WTC11 (cell line): ENCODE results near the gene MACROD2. TPM values are rescaled to one million over a fixed set of nuclear protein-coding genes. Genes with fewer than 3 reads are reported as not detected.
"Not testable (repeated sequence)": the region's sequence is repeated elsewhere in the genome, so short reads cannot be mapped to it uniquely, and the experiment has no call there.

Source experiments
- ATAC-seq: fragments of 200-7000 bp; cut with Tn5 transposase; 2 replicates; pipeline ENCODE4 v1.10.0; 2021; ENCODE audit warnings: mild to moderate bottlenecking, moderate library complexity
- CTCF ChIA-PET: fragments of 300-600 bp; sonication (Branson Sonifier 250); formaldehyde crosslinking; loops from one replicate; lab custom pipeline; 2021; ENCODE audit warnings: antibody characterized with exemption; lab: Charles Lee
- POLR2A ChIA-PET: fragments of 350-600 bp; sonication (Branson Sonifier 250); formaldehyde crosslinking; loops from one replicate; lab custom pipeline; 2021; ENCODE audit warnings: antibody characterized with exemption; lab: Charles Lee
- DNase-seq: peaks from one replicate; pipeline ENCODE4 v3.0.0; 2021; ENCODE audit warnings: low spot score
- H3K27ac Mint-ChIP-seq: 2 replicates; pipeline ENCODE4 v1.8.0; 2021; ENCODE audit warnings: mixed read lengths
- H3K27me3 Mint-ChIP-seq: 2 replicates; pipeline ENCODE4 v1.8.0; 2021; ENCODE audit warnings: low read depth, mild to moderate bottlenecking, moderate library complexity, mixed read lengths
- H3K36me3 Mint-ChIP-seq: 2 replicates; pipeline ENCODE4 v1.8.0; 2021; ENCODE audit warnings: mixed read lengths
- H3K4me1 Mint-ChIP-seq: 2 replicates; pipeline ENCODE4 v1.8.0; 2022; ENCODE audit warnings: mixed read lengths
- H3K4me3 Mint-ChIP-seq: 2 replicates; pipeline ENCODE4 v1.8.0; 2021; ENCODE audit warnings: mild to moderate bottlenecking, moderate library complexity, mixed read lengths
- H3K9me3 Mint-ChIP-seq: 2 replicates; pipeline ENCODE4 v1.8.0; 2021; ENCODE audit warnings: mixed read lengths
- ARID4B ChIP-seq: sonication (generic); formaldehyde crosslinking; IDR thresholded peaks from 2 replicates; pipeline ENCODE4 v1.8.0; 2023; ENCODE audit warnings: missing genetic modification reagents, mild to moderate bottlenecking, borderline replicate concordance
- CDX4 ChIP-seq: fragments of 250-450 bp; sonication (Bioruptor Pico); IDR thresholded peaks from 2 replicates; pipeline ENCODE4 v1.9.0; 2021; ENCODE audit warnings: moderate library complexity, mild to moderate bottlenecking, inconsistent platforms, borderline replicate concordance
- ERG ChIP-seq: fragments of 250-450 bp; sonication (Bioruptor Pico); IDR thresholded peaks from 2 replicates; pipeline ENCODE4 v1.8.0; 2021; ENCODE audit warnings: mild to moderate bottlenecking
- ETV6 ChIP-seq: sonication (generic); formaldehyde crosslinking; IDR thresholded peaks from 2 replicates; pipeline ENCODE4 v1.8.1; 2022; ENCODE audit warnings: mild to moderate bottlenecking, missing genetic modification reagents
- FOXJ3 ChIP-seq: sonication (generic); formaldehyde crosslinking; IDR thresholded peaks from 2 replicates; pipeline ENCODE4 v1.9.0; 2021; ENCODE audit warnings: missing genetic modification reagents, mild to moderate bottlenecking, borderline replicate concordance
- GABPB1 ChIP-seq: sonication (generic); formaldehyde crosslinking; IDR thresholded peaks from 2 replicates; pipeline ENCODE4 v1.8.1; 2023; ENCODE audit warnings: mild to moderate bottlenecking, missing genetic modification reagents
- KAT7 ChIP-seq: sonication (generic); formaldehyde crosslinking; IDR thresholded peaks from 2 replicates; pipeline ENCODE4 v1.8.1; 2023; ENCODE audit warnings: missing genetic modification reagents, mild to moderate bottlenecking, borderline replicate concordance
- NFYB ChIP-seq: sonication (generic); formaldehyde crosslinking; conservative IDR thresholded peaks from 2 replicates; pipeline ENCODE4 v1.8.0; 2022; ENCODE audit warnings: low read depth, missing genetic modification reagents
- NR2C2 ChIP-seq: sonication (generic); formaldehyde crosslinking; IDR thresholded peaks from 2 replicates; pipeline ENCODE4 v1.8.0; 2022; ENCODE audit warnings: mild to moderate bottlenecking, missing genetic modification reagents
- SP1 ChIP-seq: sonication (generic); formaldehyde crosslinking; conservative IDR thresholded peaks from 2 replicates; pipeline ENCODE4 v1.8.1; 2022; ENCODE audit warnings: missing genetic modification reagents
- TCF7 ChIP-seq: sonication (generic); formaldehyde crosslinking; IDR thresholded peaks from 2 replicates; pipeline ENCODE4 v1.8.0; 2022; ENCODE audit warnings: mild to moderate bottlenecking, low read depth, missing genetic modification reagents, moderate library complexity
- TP53 ChIP-seq: sonication (generic); formaldehyde crosslinking; IDR thresholded peaks from 2 replicates; pipeline ENCODE4 v1.8.1; 2023; ENCODE audit warnings: mild to moderate bottlenecking, missing genetic modification reagents
- ZNF416 ChIP-seq: fragments of 250-450 bp; sonication (Bioruptor Pico); IDR thresholded peaks from 2 replicates; pipeline ENCODE4 v1.9.0; 2021; ENCODE audit warnings: mild to moderate bottlenecking, inconsistent platforms
- ZNF512 ChIP-seq: sonication (generic); formaldehyde crosslinking; IDR thresholded peaks from 2 replicates; pipeline ENCODE4 v1.8.1; 2022; ENCODE audit warnings: missing genetic modification reagents, borderline replicate concordance
- ZNF671 ChIP-seq: fragments of 250-450 bp; sonication (Bioruptor Pico); IDR thresholded peaks from 2 replicates; pipeline ENCODE4 v1.8.0; 2021; ENCODE audit warnings: mild to moderate bottlenecking
- ZSCAN18 ChIP-seq: fragments of 250-450 bp; sonication (Bioruptor Pico); IDR thresholded peaks from 2 replicates; pipeline ENCODE4 v2.1.2; 2022; ENCODE audit warnings: mild to moderate bottlenecking, moderate library complexity
- total RNA-seq: library from RNA; stranded (reverse); gene quantifications from 3 replicates; pipeline ENCODE4 v1.2.3, GENCODE V29; 2021

MACROD2 gene
- total RNA-seq, 1 experiment from 2014 or later: 4.1 TPM

- H3K27ac Mint-ChIP-seq, H3K4me1 Mint-ChIP-seq, DNase-seq, ATAC-seq, CTCF ChIA-PET, H3K4me3 Mint-ChIP-seq, POLR2A ChIA-PET, H3K27me3 Mint-ChIP-seq: not testable (repeated sequence)
- H3K9me3 Mint-ChIP-seq: peaks cover 42% of the 10 kb centered on the region
- peaks cover 21% of the 10 kb centered on the region for H3K36me3 Mint-ChIP-seq
These were observed 275.4 kb downstream of the MACROD2 start for GRCh38 chr20:14270751-14271150.

- H3K27ac Mint-ChIP-seq: no peak overlapping the region
- TF ChIP-seq ZNF512 (CRISPR knock-in tag) (no peak), ZNF416 (CRISPR knock-in tag) (no peak), GABPB1 (no peak), ZSCAN18 (CRISPR knock-in tag) (no peak), NFYB (CRISPR knock-in tag) (no peak), NR2C2 (CRISPR knock-in tag) (no peak), CDX4 (CRISPR knock-in tag) (no peak), TP53 (CRISPR knock-in tag) (no peak), TCF7 (CRISPR knock-in tag) (no peak), ZNF671 (CRISPR knock-in tag) (no peak), KAT7 (CRISPR knock-in tag) (no peak), FOXJ3 (CRISPR knock-in tag) (no peak), ETV6 (CRISPR knock-in tag) (no peak), ARID4B (no peak), SP1 (CRISPR knock-in tag) (no peak), ERG (CRISPR knock-in tag) (no peak)
- TF ChIP-seq, all 79 proteins: peak for 0
- DNase-seq (no peak), ATAC-seq (no peak)
- ChIA-PET CTCF (no interaction called here), POLR2A (no interaction called here)
- Mint-ChIP-seq H3K27me3 (no peaks in the 10 kb centered on the region), H3K9me3 (no peaks in the 10 kb centered on the region), H3K4me3 (no peak overlapping the region), H3K36me3 (no peaks in the 10 kb centered on the region), H3K4me1 (no peaks in the 10 kb centered on the region)
These were observed 286.8 kb downstream of the MACROD2 start for GRCh38 chr20:14282140-14282539.
